Germinal center (tissue), 1 donor: ENCODE results near the gene PTPRG.

Experiments
- DNase-seq: peaks from one replicate; pipeline ENCODE4 v3.0.0; 2012; ENCODE audit warnings: mixed read lengths, low spot score

PTPRG gene

DNA sequence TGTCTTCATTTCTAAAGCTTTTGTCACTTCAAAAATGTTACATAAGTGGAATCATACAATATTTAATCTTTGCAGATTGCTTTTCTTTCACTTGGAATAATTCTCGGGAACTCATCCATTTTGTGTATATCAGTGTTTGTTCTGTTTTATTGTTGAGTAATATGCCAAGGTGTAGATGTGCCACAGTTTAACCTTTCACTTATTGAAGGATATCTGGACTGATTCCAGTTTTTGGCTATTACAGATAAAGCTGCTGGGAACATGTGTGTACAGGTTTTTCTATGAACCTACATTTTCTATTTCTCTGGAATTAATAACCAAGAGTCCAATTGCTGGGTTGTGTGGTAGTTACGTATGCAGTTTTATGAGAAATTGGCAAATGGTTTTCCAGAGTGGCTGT lies 334.9 kb downstream of the PTPRG start:
- no peak for DNase-seq

DNA sequence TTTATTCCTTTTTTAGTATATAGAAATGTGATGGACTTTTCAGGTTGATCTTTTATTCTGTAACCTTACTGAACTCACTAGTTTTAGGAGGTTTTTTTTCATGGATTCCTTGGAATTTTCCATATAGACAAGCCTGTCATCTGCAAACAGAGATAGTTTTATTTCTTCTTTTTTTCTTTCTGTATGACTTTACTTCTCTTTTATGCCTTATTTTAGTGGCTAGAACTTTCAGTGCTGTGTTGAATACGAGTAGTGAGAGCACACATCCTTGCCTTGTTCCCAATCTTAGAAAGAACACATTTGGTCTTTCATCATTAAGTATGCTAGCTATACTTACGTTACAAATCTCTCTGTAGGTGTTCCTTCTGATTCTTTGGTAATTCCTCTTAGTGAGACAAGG lies 336.5 kb downstream of the PTPRG start:
- DNase-seq, result no peak

DNA sequence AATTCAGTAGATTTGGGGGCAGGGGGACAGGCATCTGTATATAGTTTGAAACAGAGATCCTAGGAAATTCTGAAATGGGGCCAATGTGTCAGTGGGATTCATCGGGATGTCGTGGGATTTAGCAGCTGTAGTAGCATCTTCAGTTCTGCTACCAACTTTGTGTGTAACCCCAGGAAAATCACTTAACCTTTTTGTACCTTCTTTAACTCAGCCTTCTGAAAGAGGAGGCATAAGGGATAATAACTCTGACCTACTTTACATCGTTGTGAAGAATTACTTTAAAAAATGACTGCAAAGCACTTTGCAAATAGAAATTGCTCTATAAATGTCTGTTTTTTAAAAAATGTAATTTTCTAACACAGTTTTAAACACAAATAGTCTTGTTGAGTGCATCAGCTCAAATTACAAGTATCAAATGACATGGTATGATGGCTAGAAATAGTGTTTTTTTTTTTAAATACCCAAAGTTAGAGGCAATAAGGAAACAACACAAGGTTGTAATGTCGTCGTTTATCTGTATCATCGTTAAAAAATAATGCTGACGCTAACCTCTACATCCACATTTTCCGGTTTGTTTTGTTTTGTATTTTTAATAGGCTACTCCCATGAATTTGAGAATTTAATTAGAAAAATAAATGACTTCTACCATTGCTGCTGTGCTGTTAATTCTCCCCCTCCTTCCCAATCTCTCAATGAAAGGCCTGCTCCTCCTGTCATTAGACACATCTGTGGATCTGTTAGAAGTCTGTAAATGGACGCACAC lies 338.5 kb downstream of the PTPRG start:
- DNase-seq, result no peak

DNA sequence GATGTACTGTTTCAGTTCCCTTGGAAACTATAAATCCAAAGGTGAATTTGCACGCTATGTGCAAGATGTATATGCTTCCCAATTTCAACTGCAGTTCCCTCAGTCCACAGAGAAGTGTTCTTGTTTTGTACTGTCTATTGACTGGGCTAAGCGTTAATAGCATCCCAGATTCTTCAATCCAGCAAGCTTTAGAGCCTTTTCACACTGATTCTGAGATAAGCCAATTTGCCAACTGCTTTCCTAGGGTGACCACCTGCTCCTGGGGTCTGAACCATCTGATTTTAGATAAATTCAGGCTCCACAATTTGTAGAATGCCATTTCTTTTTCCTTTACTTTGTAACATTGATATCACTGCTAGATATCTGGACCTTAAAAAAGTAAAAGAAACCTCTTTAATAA lies 340.1 kb downstream of the PTPRG start:
- no peak for DNase-seq

DNA sequence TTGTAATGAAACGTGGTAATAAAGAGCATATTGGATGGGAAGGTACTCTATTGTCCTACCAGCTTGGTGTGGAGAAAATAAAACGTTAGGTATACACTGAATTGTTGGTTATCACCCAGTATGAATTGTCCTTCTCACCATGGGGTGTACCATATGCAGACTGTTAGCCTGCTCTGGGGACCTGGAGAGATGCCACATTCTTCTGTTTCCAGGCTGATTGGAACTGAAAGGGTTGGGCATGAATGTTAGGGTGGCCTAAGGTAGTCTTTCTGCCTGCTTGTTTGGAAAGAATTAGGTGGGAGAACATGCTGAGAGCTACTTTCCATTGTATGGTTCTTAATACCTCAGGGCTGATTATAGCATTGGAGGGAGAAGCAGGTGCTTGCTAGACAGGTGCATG lies 340.6 kb downstream of the PTPRG start:
- no peak for DNase-seq

DNA sequence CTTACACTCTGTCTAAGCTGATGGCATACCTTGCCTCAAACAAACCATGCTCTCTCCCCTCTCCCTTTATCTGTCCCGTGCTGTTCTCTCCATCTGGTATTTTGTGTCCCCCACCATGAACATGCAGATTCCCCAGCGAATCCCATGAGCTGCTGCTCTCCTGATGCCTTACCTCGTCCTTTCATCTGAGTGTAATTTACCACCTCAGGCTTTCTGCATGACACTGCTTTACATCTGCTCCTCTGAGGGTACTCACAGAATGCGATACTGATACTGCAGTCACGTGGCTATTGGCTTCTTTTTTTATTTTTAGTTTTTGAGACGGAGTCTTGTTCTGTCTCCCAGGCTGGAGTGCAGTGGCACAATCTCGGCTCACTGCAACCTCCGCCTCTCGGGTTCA lies 341.7 kb downstream of the PTPRG start:
- DNase-seq, result no peak

DNA sequence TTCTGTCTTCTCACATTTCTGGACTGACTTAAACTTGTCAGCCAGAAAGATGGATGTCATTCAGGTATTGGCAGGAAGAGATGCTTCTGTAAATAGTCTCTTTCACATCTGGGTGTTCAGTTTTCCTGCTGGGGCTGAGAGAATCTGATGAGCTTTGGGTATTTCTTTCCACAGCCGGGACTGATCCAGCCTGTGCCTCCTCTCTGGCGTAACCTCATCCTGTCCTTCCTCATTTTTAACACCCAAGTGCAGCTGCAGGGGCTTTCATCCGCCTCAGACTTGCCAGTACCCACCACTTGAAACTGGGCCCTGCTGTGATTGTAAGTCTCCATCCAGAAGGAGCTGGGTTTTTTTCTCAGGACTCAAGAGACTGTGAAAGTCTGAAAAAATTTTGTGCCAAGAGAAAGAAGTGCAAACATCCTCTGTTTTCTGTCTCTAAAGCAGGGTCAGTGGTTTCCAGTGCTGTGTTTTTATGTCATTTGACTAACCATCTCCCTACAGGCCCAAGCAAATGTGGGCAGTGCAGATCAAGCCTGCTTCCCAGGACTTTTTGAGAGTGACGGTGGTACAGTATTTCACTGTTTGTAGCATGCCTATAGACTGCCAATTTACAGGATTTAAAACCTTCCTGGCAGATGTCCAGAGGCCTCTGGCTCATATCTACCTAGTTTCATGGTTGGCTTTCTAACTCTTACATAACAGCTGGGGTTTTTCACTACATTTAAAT lies 342.7 kb downstream of the PTPRG start:
- no peak for DNase-seq

DNA sequence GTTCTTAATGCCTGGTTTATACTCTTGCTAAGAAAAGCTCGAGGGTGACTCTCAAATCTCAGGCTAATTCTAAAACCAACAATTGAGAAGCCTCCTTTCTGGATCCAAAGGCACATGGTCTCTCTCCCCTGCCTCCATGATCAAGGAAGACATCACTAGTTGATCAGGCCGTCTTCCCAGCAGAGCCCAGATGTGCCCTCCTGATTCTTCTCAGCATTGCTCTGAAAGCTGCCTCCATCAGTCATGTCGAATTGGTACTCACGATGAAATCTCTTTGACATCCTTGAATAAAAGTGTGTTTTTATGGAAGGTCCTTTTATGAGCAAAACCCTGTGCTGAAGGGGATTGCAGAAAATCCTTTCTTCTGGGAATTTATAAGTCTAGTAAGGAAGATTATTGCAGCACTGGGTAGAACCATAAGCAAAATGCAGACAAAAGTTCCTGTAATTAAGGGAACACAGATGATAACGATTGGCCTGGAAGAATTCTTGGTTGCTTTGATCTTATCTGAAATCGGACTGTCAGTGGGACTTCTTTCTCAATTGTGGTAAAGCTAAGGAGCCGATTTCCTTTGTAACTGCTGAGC lies 345.9 kb downstream of the PTPRG start:
- DNase-seq, result no peak

DNA sequence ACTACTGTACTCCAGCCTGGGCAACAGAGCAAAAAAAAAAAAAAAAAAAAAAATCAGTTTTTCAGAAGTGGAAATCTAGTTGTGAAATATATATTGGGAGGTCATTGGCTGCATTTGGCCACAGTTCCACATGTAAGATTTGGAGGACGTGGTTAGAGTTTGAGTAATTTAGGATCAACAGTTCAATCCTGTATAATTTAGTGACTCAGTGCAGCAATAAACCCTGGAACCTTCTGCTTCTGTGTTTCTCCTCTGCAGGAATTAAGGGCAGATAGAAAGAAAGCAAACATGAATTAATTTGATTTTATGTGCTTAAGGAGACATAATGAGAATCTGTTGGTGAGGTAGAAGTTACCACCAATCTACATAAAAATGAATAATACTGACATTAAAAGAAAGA lies 347.0 kb downstream of the PTPRG start:
- DNase-seq, result no peak

DNA sequence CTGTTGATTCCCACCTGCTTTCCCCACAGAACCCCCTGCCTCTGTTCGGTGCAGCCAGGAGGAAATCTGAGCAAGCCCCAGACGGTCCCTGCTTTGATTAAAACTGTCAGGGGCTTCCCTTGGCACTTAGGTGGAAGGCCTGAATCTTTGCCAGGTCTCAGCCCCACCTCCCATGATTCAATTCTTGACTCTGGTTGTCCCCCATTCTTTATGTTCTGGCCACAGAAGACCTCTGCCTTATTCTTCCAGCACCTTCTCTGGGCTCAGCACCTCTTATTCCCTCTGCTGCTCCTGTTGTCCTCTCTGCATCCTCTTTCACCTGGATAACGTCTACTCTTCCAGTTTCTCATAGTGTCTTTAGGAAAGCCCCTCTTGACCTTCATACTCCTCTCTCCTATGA lies 349.4 kb downstream of the PTPRG start:
- no peak for DNase-seq

DNA sequence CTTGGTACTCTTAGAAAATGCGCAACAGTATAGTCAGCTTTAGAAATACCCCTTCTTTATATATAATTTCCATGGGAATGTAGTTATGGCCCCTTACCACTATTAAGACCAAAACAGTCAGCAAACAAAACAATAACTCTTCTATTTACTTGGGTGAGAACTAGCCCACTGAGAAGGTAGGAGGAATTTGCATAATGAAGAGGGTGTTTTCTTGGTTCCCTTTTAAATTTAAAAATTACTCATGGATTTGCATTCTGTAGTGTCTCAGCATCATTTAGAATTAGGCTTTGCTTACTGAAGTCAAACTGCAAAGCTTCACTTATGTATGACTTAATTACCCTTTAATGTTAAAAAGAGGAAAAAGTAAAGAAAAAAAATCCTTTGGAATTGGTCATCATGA lies 350.8 kb downstream of the PTPRG start:
- no peak for DNase-seq

DNA sequence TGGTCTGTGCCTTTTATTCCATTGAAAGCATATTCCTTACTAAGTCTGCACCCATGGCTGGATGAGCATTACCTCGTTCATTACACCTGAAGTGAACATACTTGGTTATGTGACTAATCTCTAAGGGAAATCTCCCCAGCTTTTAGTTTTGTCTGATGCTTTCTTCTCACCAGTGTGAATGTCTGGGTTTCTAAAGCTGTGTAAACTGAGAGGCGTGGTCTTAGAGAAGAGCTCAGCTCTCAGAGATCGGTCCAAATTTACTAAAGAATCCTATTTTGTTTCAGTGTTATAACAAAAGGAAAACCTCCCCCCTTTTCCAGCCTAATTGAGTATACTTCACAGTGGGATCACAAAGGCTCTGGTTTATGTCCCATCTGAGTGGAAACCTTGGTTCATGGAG lies 352.3 kb downstream of the PTPRG start:
- DNase-seq, result no peak

DNA sequence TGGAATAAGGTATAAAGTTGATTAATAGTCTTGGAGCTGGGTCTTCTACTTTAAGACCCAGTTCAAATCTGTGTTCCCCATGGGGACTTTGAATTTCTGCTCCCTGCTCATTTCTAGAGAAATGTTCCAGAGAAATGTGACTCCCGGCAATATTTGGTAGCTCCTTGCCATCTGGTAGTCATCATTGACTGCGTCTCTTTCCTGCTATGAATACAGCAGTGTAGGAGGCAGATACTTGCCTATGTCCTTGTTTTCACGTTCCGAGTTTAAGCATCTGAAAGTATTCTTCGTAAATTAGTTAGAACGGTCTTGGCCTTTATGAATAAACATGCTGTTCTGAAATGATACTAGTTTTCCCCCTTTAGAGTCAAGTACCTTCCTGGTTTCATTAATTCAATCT lies 352.9 kb downstream of the PTPRG start:
- DNase-seq, result no peak

DNA sequence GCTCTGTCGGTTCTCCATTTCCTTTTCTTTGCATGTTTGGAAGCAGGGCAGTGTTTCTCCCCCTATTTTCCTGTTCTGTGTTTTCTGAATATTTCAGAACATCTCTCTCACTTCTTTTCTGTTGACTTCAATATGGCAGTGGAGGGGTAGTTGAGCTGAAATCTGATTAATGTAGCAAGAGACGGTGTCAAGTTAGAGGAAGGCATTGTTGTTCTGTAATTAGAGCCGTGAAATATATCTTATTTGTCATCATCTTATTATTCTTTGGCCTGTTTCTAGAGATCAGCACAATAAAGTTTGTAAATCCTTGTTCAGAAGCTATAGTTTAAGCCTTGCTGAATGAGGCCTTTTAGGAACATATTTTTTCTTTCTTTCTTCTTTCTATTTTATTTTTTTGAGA lies 353.9 kb downstream of the PTPRG start:
- DNase-seq, result no peak

DNA sequence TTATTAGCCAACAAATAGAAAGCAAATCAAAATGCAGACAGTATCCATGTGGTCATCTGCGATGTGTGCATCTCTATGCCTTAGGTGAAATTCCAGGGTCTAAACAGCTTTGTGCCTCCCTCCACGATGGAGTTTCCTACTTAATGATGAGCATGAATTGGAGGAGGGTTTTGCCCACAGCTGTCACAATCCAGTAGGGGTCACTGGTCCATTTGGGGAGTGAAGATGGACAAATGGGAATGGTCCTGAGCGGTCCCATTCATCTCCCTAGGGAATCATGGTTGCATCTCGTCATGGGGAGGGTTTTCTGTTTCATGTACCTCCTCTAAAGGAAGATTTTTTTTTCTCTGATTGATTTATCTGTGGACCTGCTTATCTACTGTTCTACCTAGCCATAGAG lies 358.0 kb downstream of the PTPRG start:
- DNase-seq, result no peak

DNA sequence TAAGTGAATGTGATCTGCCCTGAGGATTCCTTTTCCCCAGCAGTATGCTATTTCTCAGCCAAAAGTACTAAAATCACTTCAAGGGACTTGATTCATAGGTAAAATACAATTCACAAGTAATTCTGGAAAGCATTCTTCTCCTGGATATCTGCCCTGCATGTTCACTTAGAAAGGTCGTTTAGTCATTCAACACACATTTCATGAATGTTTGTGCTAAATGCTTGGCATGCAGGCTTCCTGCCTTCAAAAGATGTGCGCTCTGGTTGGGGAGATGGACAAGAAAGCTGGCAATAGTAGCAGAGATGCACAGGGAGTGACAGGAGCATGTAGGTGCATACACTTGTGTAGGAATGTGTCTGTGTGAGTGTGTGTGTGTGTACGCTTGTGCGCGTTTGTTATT lies 360.7 kb downstream of the PTPRG start:
- DNase-seq, result no peak

DNA sequence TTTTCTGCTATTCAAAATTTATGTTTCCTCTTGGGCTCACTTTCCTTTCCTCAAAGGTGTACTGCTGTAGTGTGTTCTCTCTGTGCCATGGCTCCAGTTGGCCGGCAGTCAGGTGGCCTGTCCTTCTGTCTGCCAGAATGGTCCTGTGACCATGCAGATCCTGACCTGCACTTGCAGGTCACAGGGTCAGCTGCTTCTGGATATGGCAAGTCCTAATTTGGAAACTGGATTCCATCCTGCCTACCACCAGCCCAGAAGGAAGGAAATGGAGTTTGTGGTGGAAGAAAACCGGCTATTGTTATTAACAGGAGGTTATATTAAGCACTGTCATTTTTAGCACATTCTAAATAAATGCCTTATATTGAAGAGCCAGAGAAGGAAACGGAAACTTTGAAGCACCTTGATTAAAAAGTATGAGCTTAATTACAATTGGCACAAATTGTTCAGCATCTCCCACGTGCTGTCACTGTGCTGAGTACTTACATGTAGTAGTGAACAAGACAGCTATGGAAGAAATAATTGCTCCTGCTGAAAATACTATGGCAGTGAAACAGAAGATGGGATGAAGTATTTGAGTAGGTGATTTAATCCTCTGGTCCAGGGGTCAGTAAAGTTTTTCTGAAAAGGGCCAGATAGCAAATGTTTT lies 362.8 kb downstream of the PTPRG start:
- DNase-seq, result no peak

DNA sequence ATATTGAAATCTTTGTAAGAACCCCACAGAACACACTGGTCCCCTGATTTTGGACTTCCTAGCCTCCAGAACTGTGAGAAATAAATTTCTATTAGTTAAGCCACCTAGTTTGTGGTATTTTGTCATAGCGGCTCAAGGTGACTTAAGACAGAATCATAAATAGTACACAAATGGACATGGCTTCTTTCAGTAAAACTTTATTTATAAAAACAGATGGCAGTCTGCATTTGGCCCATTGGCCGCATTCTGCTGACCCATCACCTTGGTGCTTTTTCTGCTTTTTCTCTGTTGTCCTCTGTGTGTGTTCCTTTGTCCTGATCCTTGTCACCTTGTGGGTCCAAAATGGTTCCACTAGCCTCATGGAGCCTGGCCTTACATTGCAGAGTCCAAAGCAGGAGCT lies 363.6 kb downstream of the PTPRG start:
- no peak for DNase-seq

DNA sequence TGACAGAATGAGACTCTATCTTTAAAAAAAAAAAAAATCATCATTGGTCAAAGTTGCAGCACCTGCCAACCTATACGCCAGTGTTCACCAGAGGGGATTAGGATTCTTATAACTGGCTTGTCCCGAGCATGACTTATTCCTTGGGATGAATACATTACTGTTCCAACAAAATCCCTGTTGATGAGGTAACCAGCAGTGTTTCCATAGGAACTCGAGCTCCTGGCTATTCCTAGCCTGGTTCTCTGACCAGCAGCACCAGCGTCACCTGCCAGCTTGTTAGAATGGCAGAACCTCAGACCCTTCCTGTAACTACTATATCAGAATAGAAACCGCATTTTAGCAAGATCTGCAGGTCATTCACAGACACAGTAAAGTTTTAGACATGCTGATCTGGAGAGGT lies 364.4 kb downstream of the PTPRG start:
- no peak for DNase-seq

DNA sequence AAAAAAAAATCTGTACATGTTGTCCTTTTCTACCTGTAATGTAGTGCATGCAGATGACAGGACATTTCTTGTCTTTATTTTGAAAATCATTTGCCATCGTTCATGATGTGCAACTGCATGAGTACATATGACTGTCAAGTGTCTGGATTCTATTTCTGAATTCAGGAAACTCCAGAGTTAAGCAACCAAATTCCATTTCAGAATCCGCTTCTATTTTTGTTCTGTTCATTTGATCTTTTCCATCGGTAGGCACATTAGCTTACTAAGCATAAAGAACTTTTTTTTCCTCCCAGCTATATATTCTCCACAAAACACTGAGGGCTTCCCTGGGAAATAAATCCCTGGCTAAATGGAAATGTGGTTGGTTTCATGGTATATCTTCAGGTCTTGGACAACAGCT lies 365.6 kb downstream of the PTPRG start:
- DNase-seq, result no peak

DNA sequence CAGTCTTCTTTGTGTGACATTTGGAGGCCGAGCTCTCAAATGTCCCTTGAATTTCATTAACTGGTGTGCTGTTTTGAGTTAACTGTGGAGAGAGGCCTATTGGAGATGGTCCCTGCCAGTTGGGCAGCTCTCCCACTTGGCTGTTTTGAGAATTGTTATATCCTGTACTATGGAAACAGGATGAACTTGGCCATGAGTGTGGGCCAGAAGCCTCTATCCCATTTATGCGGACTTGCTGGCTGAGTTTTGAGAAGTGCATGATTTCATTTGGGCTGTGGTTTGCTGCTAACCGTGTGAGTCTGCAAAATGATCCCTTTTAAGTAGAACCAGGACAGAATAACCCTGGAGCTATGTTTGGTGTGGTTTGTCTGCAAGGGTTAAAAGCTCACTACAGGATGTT lies 366.0 kb downstream of the PTPRG start:
- DNase-seq, result no peak

DNA sequence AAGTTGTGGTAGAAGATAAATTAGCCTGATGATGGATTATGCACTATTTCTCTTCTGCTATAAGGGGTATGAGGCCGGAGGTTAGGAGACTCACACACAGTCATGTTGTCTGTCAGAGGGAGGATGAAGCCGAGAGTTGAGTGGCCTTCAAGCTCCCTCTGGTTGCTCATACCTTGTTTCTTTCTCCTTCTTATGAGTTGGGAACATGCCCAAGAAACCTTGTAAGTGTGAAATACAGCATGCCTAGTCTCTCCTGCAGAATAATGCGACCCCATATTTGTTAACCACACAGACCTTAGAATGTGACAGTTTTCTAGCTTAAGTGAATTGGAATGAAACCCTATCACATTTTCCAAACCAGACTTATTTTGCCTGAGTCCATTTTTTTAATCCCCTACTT lies 366.7 kb downstream of the PTPRG start:
- no peak for DNase-seq

DNA sequence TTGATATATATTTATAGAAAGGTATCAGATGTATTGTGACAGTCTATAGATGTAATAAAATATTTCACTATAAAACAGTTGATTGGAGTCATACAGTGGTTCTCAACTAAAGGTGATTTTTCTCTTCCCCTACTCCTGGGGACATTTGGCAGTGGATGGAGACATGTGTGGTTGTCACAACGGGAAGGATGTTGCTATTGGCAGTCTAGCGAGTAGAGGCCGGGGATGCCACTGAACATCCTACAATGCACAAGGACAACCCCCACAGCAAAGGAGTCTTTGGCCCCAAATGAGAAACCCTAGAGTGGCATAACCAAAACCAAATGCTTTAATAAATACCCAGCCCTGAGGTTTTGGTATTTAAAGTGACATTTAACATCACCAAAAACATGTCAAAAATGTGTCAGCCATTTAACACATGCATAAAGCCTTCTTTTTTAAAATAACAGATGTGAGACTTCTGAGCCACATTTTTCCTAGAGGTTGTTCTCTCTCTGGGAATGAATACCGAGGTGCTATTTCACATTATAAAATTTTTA lies 367.5 kb downstream of the PTPRG start:
- no peak for DNase-seq
